ENCODE results near the gene MATR3. TPM values are rescaled to one million over a fixed set of nuclear protein-coding genes. Genes with fewer than 3 reads are reported as not detected.
A peak's percentile ranks its signal among the peaks of the same experiment; 100 is the strongest.

The MATR3 gene
- total and polyA plus RNA-seq, 2 of the 4 experiments (the other 2 are of a cell fraction): 81.4 to 367 TPM

GRCh38 chr5:139378101-139378825, 84.7 kb downstream of the MATR3 start:
- dilution Hi-C loops (cut with HindIII; ENCODE audit: low sequenced_read_pairs, unreplicated experiment): no loop called here
- intact Hi-C loops (cut with micrococcal nuclease): no loop called here
- Histone ChIP-seq H2AFZ (replicated peaks; ENCODE audit: low read length, poor library complexity) (peak overlapping the region; percentile 33), H3K36me3 (ENCODE audit: control insufficient read depth, insufficient read depth, low read length) (peaks cover 17% of the 10 kb centered on the region; the same call in 1 of the 2 replicates), H3K23ac (ENCODE audit: low read depth, low read length) (no peak overlapping the region), H3K9ac (ENCODE audit: low read depth, low read length) (no peak overlapping the region), H3K4me1 (ENCODE audit: control insufficient read depth, insufficient read depth, low read length) (peaks cover 5% of the 10 kb centered on the region; the same call in 1 of the 2 replicates), H3K79me1 (ENCODE audit: low read depth in 1 of 2, low read length in 2 of 2) (peaks cover 0 to 8% of the 10 kb centered on the region in 2 experiments; a peak in 2 of 4 replicates), H2AK9ac (replicated peaks; ENCODE audit: low read depth, low read length, poor library complexity) (no peak overlapping the region), H4K5ac (ENCODE audit: low read depth, low read length) (no peak overlapping the region), H2BK15ac (ENCODE audit: low read depth, low read length) (no peak overlapping the region), H3K4me3 (ENCODE audit: insufficient read depth, low read depth, low read length) (no peak overlapping the region), H4K91ac (ENCODE audit: insufficient read depth, low read depth, low read length) (no peak overlapping the region), H3K4ac (ENCODE audit: low read depth, low read length) (no peak overlapping the region), H3K18ac (ENCODE audit: low read depth, low read length) (no peak overlapping the region), H3K9me1 (ENCODE audit: insufficient read depth, low read length) (peaks cover 15% of the 10 kb centered on the region), H2BK5ac (ENCODE audit: low read depth, low read length, poor library complexity, severe bottlenecking) (no peak overlapping the region), H3K27me3 (ENCODE audit: control insufficient read depth, insufficient read depth, low read length) (no peaks in the 10 kb centered on the region), H4K20me1 (ENCODE audit: insufficient read depth, low read length) (peaks cover 7% of the 10 kb centered on the region; the same call in 1 of the 2 replicates), H3K4me2 (ENCODE audit: low read depth, low read length) (no peak overlapping the region), H3K27ac (ENCODE audit: insufficient read depth, low read length) (no peak overlapping the region), H3K9me3 (ENCODE audit: control insufficient read depth, insufficient read depth, low read length) (no peaks in the 10 kb centered on the region), H3K56ac (ENCODE audit: extremely low read depth, insufficient read depth, low read length) (no peak overlapping the region), H2AK5ac (ENCODE audit: low read depth, low read length) (no peak overlapping the region), H4K8ac (ENCODE audit: low read depth in 2 of 2, low read length in 2 of 2) (no peak overlapping the region), H3K14ac (replicated peaks; ENCODE audit: low read depth, low read length) (no peak overlapping the region), H2BK20ac (ENCODE audit: low read depth, low read length) (no peak overlapping the region), H2BK120ac (ENCODE audit: low read depth, low read length) (no peak overlapping the region)
- no peak for DNase-seq
- in situ Hi-C loops (cut with MboI; ENCODE audit: low sequenced_read_pairs): no loop called here
- ATAC-seq (ENCODE audit: low read depth): no peak
- CTCF ChIA-PET: no interaction called here
- TF ChIP-seq CHD1 (IDR thresholded peaks at IDR 0.05; ENCODE audit: low read depth, low read length): no peak
- TF ChIP-seq SMC3 (IDR thresholded peaks at IDR 0.05; ENCODE audit: low read depth, low read length): no peak
- TF ChIP-seq, protein P1, sequence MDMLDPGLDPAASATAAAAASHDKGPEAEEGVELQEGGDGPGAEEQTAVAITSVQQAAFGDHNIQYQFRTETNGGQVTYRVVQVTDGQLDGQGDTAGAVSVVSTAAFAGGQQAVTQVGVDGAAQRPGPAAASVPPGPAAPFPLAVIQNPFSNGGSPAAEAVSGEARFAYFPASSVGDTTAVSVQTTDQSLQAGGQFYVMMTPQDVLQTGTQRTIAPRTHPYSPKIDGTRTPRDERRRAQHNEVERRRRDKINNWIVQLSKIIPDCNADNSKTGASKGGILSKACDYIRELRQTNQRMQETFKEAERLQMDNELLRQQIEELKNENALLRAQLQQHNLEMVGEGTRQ (IDR thresholded peaks at IDR 0.05; ENCODE audit: low read depth, low read length): no peak
- TF ChIP-seq BHLHE40 (IDR thresholded peaks at IDR 0.05; ENCODE audit: low read depth, low read length): no peak
- no peak for TF ChIP-seq CEBPB (IDR thresholded peaks at IDR 0.05; ENCODE audit: low read depth, low read length)
- no peak for TF ChIP-seq POLR2A (IDR thresholded peaks at IDR 0.05; ENCODE audit: low read depth, low read length)
- no peak for TF ChIP-seq MAFK (IDR thresholded peaks at IDR 0.05; ENCODE audit: low read depth, low read length)
- TF ChIP-seq FOS (IDR thresholded peaks at IDR 0.05; ENCODE audit: low read depth, low read length): no peak
- no peak for TF ChIP-seq RAD21 (IDR thresholded peaks at IDR 0.05; ENCODE audit: low read length)
- TF ChIP-seq RCOR1 (IDR thresholded peaks at IDR 0.05; ENCODE audit: insufficient replicate concordance, low read length): no peak
- TF ChIP-seq ELK1 (IDR thresholded peaks at IDR 0.05; ENCODE audit: borderline replicate concordance, low read depth, low read length): no peak
- TF ChIP-seq NFE2L2 (IDR thresholded peaks at IDR 0.05; ENCODE audit: low read depth, low read length): no peak
- TF ChIP-seq RFX5 (IDR thresholded peaks at IDR 0.05; ENCODE audit: low read depth, low read length): no peak
- WGBS, 2 experiments (ENCODE audit: extremely low coverage in 2 of 2, insufficient read length in 1 of 2): 66% methylated on average over 23 of the region's 47 CpGs; no CpG with 5 or more reads in 1 of the 2 experiments
- POLR2A ChIA-PET (ENCODE audit: unreplicated experiment): no interaction called here
- BruUV-seq (replicated peaks): no TSS peak

All from IMR-90 (cell line).